Activated T-cell treated with anti-CD3 and anti-CD28 coated beads for 48 hours (primary cell): Measurements from ENCODE around the gene U2AF1L4.

ENCODE experiments used
- DNase-seq: peaks from one replicate; pipeline ENCODE4 v3.0.0-alpha.2; 2020; ENCODE audit warnings: low read depth

The U2AF1L4 gene

GRCh38 chr19:35757231-35757748 lies 12.1 kb upstream of the U2AF1L4 start:
- no peak for DNase-seq

- DNase-seq = no peak
Observed at GRCh38 chr19:35756377-35757230, 11.4 kb upstream of the U2AF1L4 start, which contains the start of gene HSPB6. TSS of gene HSPB6 (minus strand) at chr19:35757029. CDS start at chr19:35757008, 21 bp downstream.

- DNase-seq = peak; percentile 59
Observed at GRCh38 chr19:35755550-35756376, 10.5 kb upstream of the U2AF1L4 start.

GRCh38 chr19:35755131-35755549 lies 9.9 kb upstream of the U2AF1L4 start:
- no peak for DNase-seq

GRCh38 chr19:35754370-35755130 lies 9.3 kb upstream of the U2AF1L4 start:
- no peak for DNase-seq

GRCh38 chr19:35753634-35754369 lies 8.6 kb upstream of the U2AF1L4 start:
- DNase-seq = no peak

GRCh38 chr19:35752746-35753350 lies 7.6 kb upstream of the U2AF1L4 start:
- no peak for DNase-seq

GRCh38 chr19:35751839-35752745 lies 6.9 kb upstream of the U2AF1L4 start:
- no peak for DNase-seq

GRCh38 chr19:35750167-35750566 lies 4.9 kb upstream of the U2AF1L4 start:
- DNase-seq = no peak

GRCh38 chr19:35748106-35749020 lies 3.1 kb upstream of the U2AF1L4 start, which contains the start of gene LIN37:
TSS of gene LIN37 (plus strand) at chr19:35748576. CDS start at chr19:35748725, 149 bp downstream.
- peak; percentile 97 for DNase-seq

GRCh38 chr19:35746531-35746930 lies 1.3 kb upstream of the U2AF1L4 start:
- DNase-seq = no peak

GRCh38 chr19:35746087-35746462 lies 857 bp upstream of the U2AF1L4 start:
- no peak for DNase-seq

- DNase-seq = peak; percentile 87
Observed at GRCh38 chr19:35744430-35745327, 539 bp downstream of the U2AF1L4 start.

- DNase-seq = no peak
Observed at GRCh38 chr19:35743640-35744429, 1.4 kb downstream of the U2AF1L4 start.

- DNase-seq = peak; percentile 64
Observed at GRCh38 chr19:35742121-35742724, 3.0 kb downstream of the U2AF1L4 start, which contains the start of gene IGFLR1. TSS of gene IGFLR1 (minus strand) at chr19:35742452. CDS start at chr19:35741180, 1,272 bp downstream.

- no peak for DNase-seq
Observed at GRCh38 chr19:35741203-35741515, 4.1 kb downstream of the U2AF1L4 start.
